NCI-H2029 treated with DMSO at 0.1 percent for 48 hours (cell line): ENCODE results near the gene SYNRG.
"Not testable (repeated sequence)": the region's sequence is repeated elsewhere in the genome, so short reads cannot be mapped to it uniquely, and the experiment has no call there.

Source experiments
- DNase-seq: peaks from one replicate; lab custom pipeline; 2025; lab: John Stamatoyannopoulos, UW

The SYNRG gene

DNA sequence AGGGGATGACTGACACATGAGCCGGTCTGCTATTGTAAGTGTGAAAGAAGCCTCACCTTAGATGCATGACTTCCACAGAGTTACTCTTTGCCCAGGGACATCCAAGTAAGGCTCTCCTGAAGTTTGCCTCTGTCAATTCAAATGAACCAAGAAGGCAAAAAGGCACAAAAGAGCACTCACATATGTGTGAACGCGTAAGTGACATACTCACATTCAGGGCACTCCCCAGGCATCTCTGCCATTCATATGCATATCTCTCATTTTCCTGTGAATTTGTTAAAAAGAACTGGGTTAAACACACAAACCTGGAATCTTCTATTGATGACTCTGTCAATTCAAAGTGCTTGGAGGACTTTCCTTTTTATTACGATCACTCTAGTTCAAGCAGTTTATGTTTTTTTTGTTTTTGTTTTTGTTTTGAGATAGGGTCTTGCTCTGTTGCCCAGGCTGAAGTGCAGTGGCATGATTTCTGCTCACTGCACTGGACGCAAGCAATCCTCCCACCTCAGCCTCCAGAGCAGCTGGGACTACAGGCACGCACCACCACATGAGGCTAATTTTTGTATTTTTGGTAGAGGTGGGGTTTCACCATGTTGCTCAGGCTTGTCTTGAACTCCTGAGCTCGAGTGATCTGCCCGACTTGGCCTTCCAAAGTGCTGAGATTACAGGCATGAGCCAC lies 70.1 kb downstream of the SYNRG start:
- no peak for DNase-seq

DNA sequence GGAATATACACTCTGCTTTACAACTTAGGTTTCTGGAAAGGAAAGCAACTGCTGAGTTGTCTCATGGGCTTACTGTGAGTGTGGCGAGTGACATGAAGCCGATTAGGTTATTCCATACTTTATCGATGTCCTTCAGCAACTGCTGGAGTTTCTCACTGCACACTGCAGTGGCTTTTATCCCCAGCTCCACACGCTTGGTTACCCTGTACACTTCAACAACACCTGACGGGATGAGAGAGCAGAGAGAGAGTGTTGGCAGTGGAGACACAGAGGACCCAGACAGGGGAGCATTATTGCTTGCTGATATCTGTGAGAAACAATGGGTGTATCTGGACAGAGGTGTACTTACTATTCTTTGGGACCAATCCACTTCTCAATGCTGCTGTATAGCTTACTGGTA lies 73.3 kb downstream of the SYNRG start:
- DNase-seq: no peak

- no peak for DNase-seq
These were observed 76.5 kb downstream of the SYNRG start for GRCh38 chr17:37532756-37533155.

DNA sequence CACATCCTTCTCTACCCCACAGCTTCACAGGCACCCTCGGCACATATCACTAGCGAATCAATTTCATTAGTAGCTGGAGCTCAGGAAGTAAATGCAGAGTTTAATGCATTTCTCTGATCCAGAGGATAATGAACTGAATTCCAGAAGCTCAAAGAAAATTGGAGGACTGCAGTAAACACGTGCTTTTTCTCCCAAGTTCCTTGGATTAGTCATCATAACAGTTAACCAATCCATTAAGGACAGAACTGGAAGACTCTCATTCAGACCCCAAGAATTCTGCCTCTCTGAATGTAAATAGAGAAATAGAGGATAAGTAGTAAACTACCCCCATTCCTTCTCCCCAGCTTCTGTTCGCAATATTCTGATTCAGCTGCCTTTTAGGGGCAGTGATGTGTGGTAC lies 78.8 kb downstream of the SYNRG start:
- DNase-seq: no peak

DNA sequence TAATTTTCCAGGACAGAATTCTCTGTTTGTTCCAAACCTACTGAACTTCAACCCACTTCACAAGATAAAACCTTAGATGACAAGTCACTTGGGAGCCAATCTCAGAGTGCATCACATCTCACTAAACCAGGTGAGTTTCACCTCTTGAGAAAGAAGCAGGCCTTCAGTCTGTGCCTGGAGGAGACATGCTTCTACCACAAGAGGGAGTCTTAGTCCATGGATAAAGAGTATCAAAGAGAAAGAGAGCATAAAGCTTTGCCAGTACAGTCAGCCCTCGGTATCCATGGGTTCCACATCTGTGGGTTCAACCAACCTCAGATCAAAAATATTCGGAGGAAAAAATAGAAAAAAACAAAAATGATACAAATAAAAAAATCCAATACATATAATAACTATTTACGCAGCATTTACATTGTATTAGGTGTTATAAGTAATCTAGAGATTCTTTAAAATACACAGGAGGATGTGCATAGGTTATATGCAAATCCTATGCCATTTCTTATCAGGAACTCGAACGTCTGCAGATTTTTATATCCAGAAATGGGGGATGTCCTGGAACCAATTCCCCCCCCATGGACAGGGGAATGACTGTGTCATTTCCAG lies 81.9 kb downstream of the SYNRG start:
- DNase-seq: peak; percentile 2

- no peak for DNase-seq
These were observed 85.5 kb downstream of the SYNRG start for GRCh38 chr17:37523715-37524219.

GRCh38 chr17:37521821-37522220 lies 87.4 kb downstream of the SYNRG start:
- no peak for DNase-seq

- no peak for DNase-seq
These were observed 89.0 kb downstream of the SYNRG start for GRCh38 chr17:37520174-37520573.

- no peak for DNase-seq
These were observed 89.8 kb downstream of the SYNRG start for GRCh38 chr17:37519251-37519985.

DNA sequence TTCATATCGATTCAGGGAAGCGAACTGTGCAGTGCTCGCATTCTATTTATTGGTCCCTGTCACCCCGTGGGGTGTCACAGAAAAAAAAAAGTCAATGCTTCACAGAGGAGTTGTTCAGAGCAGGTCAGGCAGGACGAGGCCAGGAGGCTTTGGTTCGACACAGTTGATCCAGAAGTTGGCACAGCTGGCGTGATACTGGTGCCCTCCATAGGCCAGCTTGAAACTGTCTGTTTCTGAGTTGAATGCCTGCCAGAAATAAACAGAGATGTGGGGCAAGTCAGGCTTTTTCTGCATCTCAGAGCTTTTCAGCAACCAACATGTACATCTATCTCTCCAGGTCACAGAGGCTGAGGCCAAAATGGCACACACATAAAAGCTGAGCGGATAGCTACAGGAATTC lies 90.4 kb downstream of the SYNRG start:
- DNase-seq: no peak

GRCh38 chr17:37517881-37518280 lies 91.3 kb downstream of the SYNRG start:
- no peak for DNase-seq

GRCh38 chr17:37516127-37516571 lies 93.1 kb downstream of the SYNRG start:
- DNase-seq: no peak

DNA sequence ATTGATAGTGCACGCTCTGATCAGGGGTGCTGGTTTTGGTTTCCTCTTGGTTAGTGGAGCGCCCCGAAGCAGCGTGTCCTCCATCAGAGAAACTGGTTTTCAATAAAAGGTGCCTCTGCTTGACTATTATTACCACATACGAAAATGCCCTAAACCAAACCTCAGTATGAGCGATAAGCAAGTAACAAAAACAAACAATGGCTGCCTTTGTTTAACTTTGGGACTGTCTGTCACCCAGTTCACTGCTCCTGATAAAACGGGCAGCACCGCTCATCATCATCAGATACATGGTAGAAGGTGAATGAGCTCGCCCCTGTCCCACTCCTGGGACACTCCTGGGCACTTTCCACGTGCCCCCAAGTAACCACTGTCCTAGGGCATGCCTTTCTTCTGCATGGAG lies 95.5 kb downstream of the SYNRG start:
- no peak for DNase-seq

GRCh38 chr17:37512442-37513068 lies 96.7 kb downstream of the SYNRG start:
- DNase-seq: no peak

DNA sequence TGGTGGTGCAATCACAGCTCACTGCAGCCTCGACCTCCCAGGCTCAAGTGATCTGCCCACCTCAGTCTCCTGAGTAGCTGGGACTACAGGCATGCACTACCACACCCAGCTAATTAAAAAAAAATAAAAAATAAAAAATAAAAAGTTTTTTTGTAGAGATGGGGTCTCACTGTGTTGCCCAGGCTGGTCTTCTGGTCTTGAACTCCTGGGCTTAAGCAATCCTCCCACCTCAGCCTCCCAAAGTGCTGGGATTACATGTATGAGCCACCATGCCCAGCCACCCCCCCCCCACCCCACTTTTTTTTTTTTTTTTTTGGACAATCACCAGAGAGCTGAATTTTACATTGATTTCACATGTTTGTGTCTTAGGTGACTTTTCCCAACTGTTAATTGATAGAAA lies 97.6 kb downstream of the SYNRG start:
- DNase-seq: not testable (repeated sequence)

- no peak for DNase-seq
These were observed 99.2 kb downstream of the SYNRG start for GRCh38 chr17:37510056-37510455.

DNA sequence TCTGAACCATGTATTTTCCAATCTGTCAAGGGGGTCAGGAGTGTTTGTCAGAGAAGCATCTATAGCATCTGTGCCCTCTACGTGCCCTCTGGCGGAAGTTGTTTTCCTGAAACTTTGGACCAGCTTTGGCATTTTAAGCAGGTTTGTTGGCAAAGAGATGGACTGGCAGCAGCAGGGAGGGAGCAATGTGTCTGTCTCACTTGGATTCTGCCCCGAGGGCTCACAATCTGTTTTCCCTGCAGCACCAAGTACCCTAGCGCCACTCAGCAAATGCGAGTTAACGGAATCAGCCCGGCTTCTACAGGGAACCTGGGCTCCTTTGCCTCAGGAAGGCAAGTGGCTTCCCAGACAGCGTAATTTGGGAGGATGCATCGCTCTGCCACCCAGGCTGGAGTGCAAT lies 102.1 kb downstream of the SYNRG start:
- no peak for DNase-seq

DNA sequence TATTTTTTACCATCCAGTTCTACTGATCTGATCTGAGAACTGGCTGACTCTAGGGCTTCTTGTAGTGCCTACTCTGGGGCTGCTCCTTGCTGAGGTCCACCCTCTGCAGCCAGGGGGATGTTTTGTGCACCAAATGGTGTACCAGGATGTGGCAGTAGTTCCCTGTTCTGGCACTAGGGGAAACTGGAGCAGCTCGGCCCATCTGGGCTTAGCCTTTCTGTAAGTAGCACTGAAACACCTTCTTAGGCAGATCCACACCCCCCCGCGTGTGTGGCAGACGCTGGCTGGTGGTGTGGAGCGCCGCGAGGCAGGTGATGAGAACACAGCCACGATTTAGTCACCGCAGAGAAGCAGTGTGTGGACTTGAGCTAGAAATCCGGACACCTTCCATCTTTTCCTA lies 102.5 kb downstream of the SYNRG start:
- DNase-seq: no peak

GRCh38 chr17:37505333-37505732 lies 103.9 kb downstream of the SYNRG start:
- no peak for DNase-seq

- no peak for DNase-seq
These were observed 106.1 kb downstream of the SYNRG start for GRCh38 chr17:37503148-37503547.

GRCh38 chr17:37502009-37502936 lies 106.9 kb downstream of the SYNRG start:
- no peak for DNase-seq

- no peak for DNase-seq
These were observed 108.8 kb downstream of the SYNRG start for GRCh38 chr17:37500378-37500777.
